ENCODE results near the gene ANO7.

- TF ChIP-seq POLR2AphosphoS5 (IDR thresholded peaks at IDR 0.05; ENCODE audit: borderline replicate concordance, low read depth, low read length) (no peak), EZH2 (IDR thresholded peaks at IDR 0.05) (no peak)
These were observed 25.1 kb downstream of the ANO7 start for GRCh38 chr2:241213567-241213966.

Measured in SK-N-MC (cell line).